Body of pancreas (tissue), 4 donors: Measurements from ENCODE around the gene SDCBP2.

Source experiments
- POLR2A ChIP-seq, 3 donors: fragments of 450-650 bp; IDR thresholded peaks; one replicate each; pipeline ENCODE4 v1.6.1; 2016; ENCODE audit warnings: antibody characterized with exemption in 3 of 3, mild to moderate bottlenecking in 2 of 3
- TF ChIP-seq, protein P1 (sequence below), 7 experiments: fragments of 450-650 bp in 4 of 7; fragments of 200-600 bp in 3 of 7; sonication (generic) in 3 of 7; IDR thresholded peaks; one replicate each; pipeline ENCODE4 v1.5.1; 2016 to 2019; ENCODE audit warnings: antibody characterized with exemption in 7 of 7

DNA sequence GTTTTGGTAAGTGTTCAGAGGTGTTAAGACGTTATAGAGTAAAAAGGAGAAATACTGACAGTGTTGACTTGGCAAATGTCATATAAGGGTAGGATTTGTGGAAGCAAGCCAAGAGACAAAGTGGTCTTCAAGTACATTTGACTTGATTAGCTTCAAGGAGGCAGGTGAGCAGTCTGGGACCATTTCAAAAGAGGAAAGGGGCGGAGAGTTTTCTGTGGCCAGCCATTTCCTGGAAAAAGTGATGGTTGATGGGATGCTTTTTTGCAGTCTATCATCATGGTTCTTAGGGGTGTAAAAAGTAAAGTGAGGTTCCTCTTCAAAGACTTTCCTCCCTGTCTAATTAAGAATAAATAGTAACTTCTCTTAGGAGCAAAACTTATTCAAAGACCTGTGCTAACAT, 35.2 kb upstream of the SDCBP2 start:
- TF ChIP-seq, protein P1, sequence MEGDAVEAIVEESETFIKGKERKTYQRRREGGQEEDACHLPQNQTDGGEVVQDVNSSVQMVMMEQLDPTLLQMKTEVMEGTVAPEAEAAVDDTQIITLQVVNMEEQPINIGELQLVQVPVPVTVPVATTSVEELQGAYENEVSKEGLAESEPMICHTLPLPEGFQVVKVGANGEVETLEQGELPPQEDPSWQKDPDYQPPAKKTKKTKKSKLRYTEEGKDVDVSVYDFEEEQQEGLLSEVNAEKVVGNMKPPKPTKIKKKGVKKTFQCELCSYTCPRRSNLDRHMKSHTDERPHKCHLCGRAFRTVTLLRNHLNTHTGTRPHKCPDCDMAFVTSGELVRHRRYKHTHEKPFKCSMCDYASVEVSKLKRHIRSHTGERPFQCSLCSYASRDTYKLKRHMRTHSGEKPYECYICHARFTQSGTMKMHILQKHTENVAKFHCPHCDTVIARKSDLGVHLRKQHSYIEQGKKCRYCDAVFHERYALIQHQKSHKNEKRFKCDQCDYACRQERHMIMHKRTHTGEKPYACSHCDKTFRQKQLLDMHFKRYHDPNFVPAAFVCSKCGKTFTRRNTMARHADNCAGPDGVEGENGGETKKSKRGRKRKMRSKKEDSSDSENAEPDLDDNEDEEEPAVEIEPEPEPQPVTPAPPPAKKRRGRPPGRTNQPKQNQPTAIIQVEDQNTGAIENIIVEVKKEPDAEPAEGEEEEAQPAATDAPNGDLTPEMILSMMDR (IDR thresholded peaks at IDR 0.05): no peak
- TF ChIP-seq POLR2A (IDR thresholded peaks at IDR 0.05): no peak
